GM23248 (cell line): ENCODE measurements around the gene SCAF4.

ENCODE experiments used
- EZH2 ChIP-seq: fragments of 200-600 bp; sonication (generic); IDR thresholded peaks from 2 replicates; pipeline ENCODE4 v1.6.1; 2018; ENCODE audit warnings: antibody characterized with exemption, mild to moderate bottlenecking; ENCODE audit not compliant: insufficient read depth, poor library complexity, severe bottlenecking
- EZH2phosphoT487 ChIP-seq: fragments of 200-600 bp; sonication (generic); IDR thresholded peaks from 2 replicates; pipeline ENCODE4 v1.6.1; 2018; ENCODE audit warnings: antibody characterized with exemption, moderate library complexity, mild to moderate bottlenecking, low read depth; ENCODE audit not compliant: insufficient read depth

GRCh38 chr21:31716106-31716505 lies 15.8 kb downstream of the SCAF4 start:
- TF ChIP-seq EZH2 (no peak), EZH2phosphoT487 (no peak)
